ENCODE results near the gene VRK1.

VRK1 gene

DNA sequence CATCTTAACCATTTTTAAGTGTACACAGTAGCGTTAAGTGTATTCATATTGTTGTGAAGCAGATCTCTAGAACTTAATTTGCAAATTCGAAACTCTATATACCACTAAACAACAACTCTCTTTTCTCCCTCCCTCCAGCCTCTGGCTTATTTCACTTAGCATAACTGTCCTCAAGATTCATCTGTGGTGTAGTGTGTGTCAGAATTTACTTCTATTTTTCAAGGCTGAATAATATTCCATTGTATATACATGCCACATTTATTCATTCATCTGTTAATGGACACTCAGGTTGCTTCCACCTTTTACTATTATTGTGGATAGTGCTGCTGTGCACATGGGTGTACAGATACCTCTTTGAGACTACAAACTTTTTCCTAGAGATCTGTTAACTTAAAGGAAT is 26.5 kb downstream of the VRK1 start:
- H2AFZ ChIP-seq, result no peak overlapping the region
- TF ChIP-seq, protein P1, sequence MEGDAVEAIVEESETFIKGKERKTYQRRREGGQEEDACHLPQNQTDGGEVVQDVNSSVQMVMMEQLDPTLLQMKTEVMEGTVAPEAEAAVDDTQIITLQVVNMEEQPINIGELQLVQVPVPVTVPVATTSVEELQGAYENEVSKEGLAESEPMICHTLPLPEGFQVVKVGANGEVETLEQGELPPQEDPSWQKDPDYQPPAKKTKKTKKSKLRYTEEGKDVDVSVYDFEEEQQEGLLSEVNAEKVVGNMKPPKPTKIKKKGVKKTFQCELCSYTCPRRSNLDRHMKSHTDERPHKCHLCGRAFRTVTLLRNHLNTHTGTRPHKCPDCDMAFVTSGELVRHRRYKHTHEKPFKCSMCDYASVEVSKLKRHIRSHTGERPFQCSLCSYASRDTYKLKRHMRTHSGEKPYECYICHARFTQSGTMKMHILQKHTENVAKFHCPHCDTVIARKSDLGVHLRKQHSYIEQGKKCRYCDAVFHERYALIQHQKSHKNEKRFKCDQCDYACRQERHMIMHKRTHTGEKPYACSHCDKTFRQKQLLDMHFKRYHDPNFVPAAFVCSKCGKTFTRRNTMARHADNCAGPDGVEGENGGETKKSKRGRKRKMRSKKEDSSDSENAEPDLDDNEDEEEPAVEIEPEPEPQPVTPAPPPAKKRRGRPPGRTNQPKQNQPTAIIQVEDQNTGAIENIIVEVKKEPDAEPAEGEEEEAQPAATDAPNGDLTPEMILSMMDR (IDR thresholded peaks at IDR 0.05), result no peak
- no peaks in the 10 kb centered on the region for H3K36me3 ChIP-seq (ENCODE audit: control insufficient read depth, insufficient read depth, low read length)
- no peak overlapping the region for H3K27ac ChIP-seq
- H3K9me3 ChIP-seq (ENCODE audit: control insufficient read depth, low read length), result no peaks in the 10 kb centered on the region
- H3K27me3 ChIP-seq (ENCODE audit: control insufficient read depth, insufficient read depth, low read length), result no peaks in the 10 kb centered on the region
- H3K4me3 ChIP-seq (ENCODE audit: low read depth, low read length), result no peak overlapping the region
- no peak overlapping the region for H3K4me2 ChIP-seq (ENCODE audit: low read length)
- H3K4me1 ChIP-seq, result no peaks in the 10 kb centered on the region
- no peak overlapping the region for H3K9ac ChIP-seq
- peaks cover 6% of the 10 kb centered on the region for H3K79me2 ChIP-seq

DNA sequence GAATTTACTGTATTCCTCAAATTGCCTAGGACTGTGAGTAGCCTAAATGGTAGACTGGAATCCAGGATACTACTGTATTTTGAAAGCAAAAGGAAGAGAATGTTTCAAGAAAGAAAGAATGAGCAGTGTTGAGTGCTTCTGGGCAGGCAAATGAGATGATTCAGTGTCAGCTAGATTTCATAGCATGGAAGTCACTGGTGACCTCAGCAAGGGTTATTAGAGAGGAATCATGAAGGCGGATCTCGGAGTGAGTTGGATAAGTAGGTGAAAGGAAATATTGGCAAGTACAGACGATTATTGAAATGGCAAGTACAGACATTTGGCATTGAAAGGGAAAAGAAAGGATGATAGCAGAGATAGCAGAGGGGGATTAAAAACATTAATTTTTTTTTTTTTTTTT is 27.1 kb downstream of the VRK1 start:
- H3K9me3 ChIP-seq (ENCODE audit: control insufficient read depth, low read length), result no peaks in the 10 kb centered on the region
- peaks cover 4% of the 10 kb centered on the region for H3K79me2 ChIP-seq
- no peaks in the 10 kb centered on the region for H3K4me1 ChIP-seq
- TF ChIP-seq, protein P1 (IDR thresholded peaks at IDR 0.05), result no peak
- H3K27ac ChIP-seq, result no peak overlapping the region
- H3K4me3 ChIP-seq (ENCODE audit: low read depth, low read length), result no peak overlapping the region
- no peak overlapping the region for H3K9ac ChIP-seq
- H3K27me3 ChIP-seq (ENCODE audit: control insufficient read depth, insufficient read depth, low read length), result no peaks in the 10 kb centered on the region
- no peaks in the 10 kb centered on the region for H3K36me3 ChIP-seq (ENCODE audit: control insufficient read depth, insufficient read depth, low read length)
- H2AFZ ChIP-seq, result no peak overlapping the region
- no peak overlapping the region for H3K4me2 ChIP-seq (ENCODE audit: low read length)

DNA sequence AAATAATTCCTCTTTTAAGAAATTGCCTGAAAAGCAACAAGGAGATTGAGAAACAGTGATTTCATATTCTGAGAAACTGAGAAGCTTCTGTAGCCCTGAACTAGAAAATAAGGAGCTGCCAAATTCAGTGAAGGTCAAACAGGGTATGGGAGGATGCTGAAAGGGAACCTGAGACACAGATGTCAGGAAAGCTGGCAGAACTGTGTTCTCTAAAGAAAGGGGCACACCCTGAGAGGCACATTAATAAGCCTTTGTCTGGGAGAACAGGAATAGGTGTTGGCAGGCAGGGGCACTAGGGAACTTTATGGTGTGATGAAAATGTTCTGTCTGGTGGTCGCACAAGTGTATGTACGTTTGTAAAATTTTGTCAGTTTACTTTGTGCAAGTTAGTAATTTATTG is 29.6 kb downstream of the VRK1 start:
- no peaks in the 10 kb centered on the region for H3K9me3 ChIP-seq (ENCODE audit: control insufficient read depth, low read length)
- H3K79me2 ChIP-seq, result peaks cover 4% of the 10 kb centered on the region
- H3K27me3 ChIP-seq (ENCODE audit: control insufficient read depth, insufficient read depth, low read length), result no peaks in the 10 kb centered on the region
- no peak overlapping the region for H3K4me3 ChIP-seq (ENCODE audit: low read depth, low read length)
- no peak overlapping the region for H2AFZ ChIP-seq
- TF ChIP-seq, protein P1 (IDR thresholded peaks at IDR 0.05), result no peak
- H3K36me3 ChIP-seq (ENCODE audit: control insufficient read depth, insufficient read depth, low read length), result no peaks in the 10 kb centered on the region
- no peaks in the 10 kb centered on the region for H3K4me1 ChIP-seq
- no peak overlapping the region for H3K4me2 ChIP-seq (ENCODE audit: low read length)
- H3K27ac ChIP-seq, result no peak overlapping the region
- H3K9ac ChIP-seq, result no peak overlapping the region

DNA sequence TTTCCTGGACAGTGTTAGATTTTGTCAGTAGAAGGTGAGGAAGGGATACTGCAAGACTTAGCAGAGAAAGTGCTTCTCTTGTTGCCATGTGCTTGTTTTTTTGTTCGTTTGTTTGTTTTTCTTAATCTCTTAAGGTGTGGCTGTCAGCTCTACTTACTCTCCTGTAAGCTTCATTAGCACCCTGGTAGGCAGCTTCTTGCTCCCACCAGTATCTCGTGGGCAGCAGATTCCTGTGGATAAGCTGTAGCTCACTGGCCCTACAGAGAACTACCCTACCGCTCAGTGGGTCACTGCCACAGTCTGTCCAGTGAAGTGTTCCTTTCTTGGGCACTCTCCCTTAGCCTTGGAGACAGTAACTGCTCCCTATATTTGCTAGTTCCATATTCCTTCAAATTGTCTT is 30.1 kb downstream of the VRK1 start:
- H3K4me2 ChIP-seq (ENCODE audit: low read length), result no peak overlapping the region
- H3K4me1 ChIP-seq, result no peaks in the 10 kb centered on the region
- no peak overlapping the region for H3K4me3 ChIP-seq (ENCODE audit: low read depth, low read length)
- no peak overlapping the region for H3K9ac ChIP-seq
- TF ChIP-seq, protein P1 (IDR thresholded peaks at IDR 0.05), result no peak
- no peak overlapping the region for H2AFZ ChIP-seq
- no peak overlapping the region for H3K27ac ChIP-seq
- H3K36me3 ChIP-seq (ENCODE audit: control insufficient read depth, insufficient read depth, low read length), result no peaks in the 10 kb centered on the region
- H3K27me3 ChIP-seq (ENCODE audit: control insufficient read depth, insufficient read depth, low read length), result no peaks in the 10 kb centered on the region
- no peaks in the 10 kb centered on the region for H3K9me3 ChIP-seq (ENCODE audit: control insufficient read depth, low read length)
- peaks cover 4% of the 10 kb centered on the region for H3K79me2 ChIP-seq

GRCh38 chr14:96829791-96830190 is 32.6 kb downstream of the VRK1 start:
- no peaks in the 10 kb centered on the region for H3K9me3 ChIP-seq (ENCODE audit: control insufficient read depth, low read length)
- no peak overlapping the region for H3K27ac ChIP-seq
- TF ChIP-seq, protein P1 (IDR thresholded peaks at IDR 0.05), result no peak
- no peaks in the 10 kb centered on the region for H3K4me1 ChIP-seq
- no peak overlapping the region for H3K9ac ChIP-seq
- H3K4me2 ChIP-seq (ENCODE audit: low read length), result no peak overlapping the region
- no peak overlapping the region for H2AFZ ChIP-seq
- no peak overlapping the region for H3K4me3 ChIP-seq (ENCODE audit: low read depth, low read length)
- H3K79me2 ChIP-seq, result no peaks in the 10 kb centered on the region
- no peaks in the 10 kb centered on the region for H3K36me3 ChIP-seq (ENCODE audit: control insufficient read depth, insufficient read depth, low read length)
- H3K27me3 ChIP-seq (ENCODE audit: control insufficient read depth, insufficient read depth, low read length), result no peaks in the 10 kb centered on the region

All from parathyroid adenoma (tissue), 2 donors.